AG10803 (cell line): Measurements from ENCODE around the gene HLA-DRB1.
"Not testable (repeated sequence)": the region's sequence is repeated elsewhere in the genome, so short reads cannot be mapped to it uniquely, and the experiment has no call there.

Source experiments
- DNase-seq: peaks from one replicate; pipeline ENCODE4 v3.0.0; 2010; ENCODE audit warnings: low read depth
- H3K4me3 ChIP-seq: 2 replicates; pipeline ENCODE4 v1.5.1; 2011; ENCODE audit warnings: mild to moderate bottlenecking, low read length, control low read depth
- CTCF ChIP-seq: conservative IDR thresholded peaks from 2 replicates; pipeline ENCODE4 v1.5.1; 2011; ENCODE audit warnings: mild to moderate bottlenecking, low read length, control low read depth, inconsistent platforms

The HLA-DRB1 gene

GRCh38 chr6:32597024-32597423 lies 7.4 kb upstream of the HLA-DRB1 start:
- no peak for TF ChIP-seq CTCF
- DNase-seq: no peak
- no peak overlapping the region for H3K4me3 ChIP-seq

GRCh38 chr6:32590713-32591112 lies 1.1 kb upstream of the HLA-DRB1 start:
- DNase-seq, H3K4me3 ChIP-seq: not testable (repeated sequence)

GRCh38 chr6:32588156-32588555 lies 1.5 kb downstream of the HLA-DRB1 start:
- no peak for TF ChIP-seq CTCF
- DNase-seq: no peak
- no peak overlapping the region for H3K4me3 ChIP-seq

- no peak for TF ChIP-seq CTCF
- DNase-seq: no peak
- H3K4me3 ChIP-seq: no peak overlapping the region
Observed at GRCh38 chr6:32583527-32583898, 6.1 kb downstream of the HLA-DRB1 start.

GRCh38 chr6:32581315-32582095 lies 8.1 kb downstream of the HLA-DRB1 start:
- no peak for TF ChIP-seq CTCF
- no peak for DNase-seq
- H3K4me3 ChIP-seq: no peak overlapping the region

GRCh38 chr6:32580593-32580992 lies 9.1 kb downstream of the HLA-DRB1 start:
- TF ChIP-seq CTCF: no peak
- H3K4me3 ChIP-seq: no peak overlapping the region
- DNase-seq: no peak

- no peak for TF ChIP-seq CTCF
- no peak for DNase-seq
- H3K4me3 ChIP-seq: no peak overlapping the region
Observed at GRCh38 chr6:32578962-32579361, 10.7 kb downstream of the HLA-DRB1 start.

- not testable (repeated sequence) for DNase-seq, H3K4me3 ChIP-seq
Observed at GRCh38 chr6:32577493-32577892, 12.2 kb downstream of the HLA-DRB1 start.
